Measurements from ENCODE around the gene RUNX2.

DNA sequence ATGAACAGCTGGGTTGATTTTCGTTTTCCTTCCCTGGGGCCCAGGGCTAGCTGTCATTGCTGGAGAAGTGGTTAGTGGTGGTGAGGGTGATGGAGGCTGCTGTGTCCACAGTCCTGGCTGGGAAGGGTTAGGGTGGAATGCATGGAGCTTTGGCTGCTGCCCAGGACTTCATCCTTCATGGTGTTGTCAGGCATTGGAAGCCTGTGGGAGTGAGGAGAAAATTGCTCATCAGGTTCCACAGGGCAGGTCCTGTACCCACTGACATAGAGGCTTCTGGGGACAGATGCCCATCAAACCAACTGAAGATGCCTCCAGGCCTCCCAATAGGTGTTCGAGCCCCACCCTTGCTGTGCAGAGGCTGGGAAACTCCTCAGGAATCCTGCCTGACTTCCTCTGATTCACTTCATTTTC lies 312.0 kb downstream of the RUNX2 start:
- no peak for TF ChIP-seq POLR2A (IDR thresholded peaks at IDR 0.05)
- no peak for TF ChIP-seq CTCF (IDR thresholded peaks at IDR 0.05)

Data from uterus (tissue), 2 donors.